HCT116 (cell line): ENCODE measurements around the gene AGER. TPM values are rescaled to one million over a fixed set of nuclear protein-coding genes. Genes with fewer than 3 reads are reported as not detected.
A peak's percentile ranks its signal among the peaks of the same experiment; 100 is the strongest.

ENCODE experiments used
- ATAC-seq: fragments of 200-7000 bp; cut with Tn5 transposase; 2 replicates; pipeline ENCODE4 v1.9.1; 2020; ENCODE audit warnings: mild to moderate bottlenecking, moderate library complexity
- BruUV-seq: library from RNA; stranded (reverse); fragments of 400-500 nt; replicated peaks from 2 replicates; lab custom pipeline; 2021; lab: Mats Ljungman, UMichigan
- CTCF ChIA-PET: fragments of 300-600 bp; sonication (Branson Sonifier 250); formaldehyde crosslinking; loops from one replicate; lab custom pipeline; 2021; ENCODE audit warnings: antibody characterized with exemption; lab: Charles Lee
- POLR2A ChIA-PET: fragments of 300-600, 350-600 bp; sonication (Branson Sonifier 250); formaldehyde crosslinking; loops from one replicate; lab custom pipeline; 2021; ENCODE audit warnings: antibody characterized with exemption; lab: Charles Lee
- RAD21 ChIA-PET, 2 experiments: fragments of 300-600 bp; sonication (Branson Sonifier 250); formaldehyde crosslinking; loops; one replicate each; lab custom pipeline; 2023; ENCODE audit warnings: low total read pairs in 2 of 2; ENCODE audit not compliant: uncharacterized antibody in 2 of 2, unreplicated experiment in 2 of 2, low non-redundant PET in 1 of 2; lab: Charles Lee
- DNase-seq: peaks from one replicate; pipeline ENCODE4 v3.0.0-alpha.2; 2010; ENCODE audit warnings: low read depth, low spot score
- H2AFZ ChIP-seq: fragments of 200-600 bp; shearing (Covaris generic), sonication (generic); 2 replicates; pipeline ENCODE4 v1.6.1; 2017; ENCODE audit warnings: low read depth, mixed run types, mixed read lengths, antibody characterized with exemption, low read length; ENCODE audit not compliant: poor library complexity, severe bottlenecking
- H3K27ac ChIP-seq: 2 replicates; pipeline ENCODE4 v1.5.1; 2012; ENCODE audit warnings: low read depth, low read length
- H3K27me3 ChIP-seq: fragments of 200-600 bp; sonication (generic); 2 replicates; pipeline ENCODE4 v1.6.1; 2016; ENCODE audit warnings: mixed run types, low read length, mixed read lengths; ENCODE audit not compliant: insufficient read depth
- H3K36me3 ChIP-seq, 2 experiments: fragments of 200-500 bp in 1 of 2; fragments of 200-600 bp in 1 of 2; sonication (Bioruptor generic) in 1 of 2; sonication (generic) in 1 of 2; 2 replicates each; pipeline versions ENCODE4 v1.5.1 to v1.6.1; 2014 to 2016; ENCODE audit warnings: low read length in 2 of 2, inconsistent platforms in 1 of 2, mixed read lengths in 1 of 2, mixed run types in 1 of 2; ENCODE audit not compliant: insufficient read depth in 2 of 2, control insufficient read depth in 1 of 2
- H3K4me1 ChIP-seq, 2 experiments: fragments of 200-600 bp in 1 of 2; sonication (generic) in 1 of 2; 2 replicates each; pipeline versions ENCODE4 v1.5.1 to v1.6.1; 2012 to 2017; ENCODE audit warnings: low read length in 2 of 2, inconsistent platforms in 1 of 2, mild to moderate bottlenecking in 1 of 2, mixed read lengths in 1 of 2, mixed run types in 1 of 2, moderate library complexity in 1 of 2; ENCODE audit not compliant: insufficient read depth in 2 of 2, control insufficient read depth in 1 of 2
- H3K4me2 ChIP-seq: fragments of 200-600 bp; sonication (generic); 2 replicates; pipeline ENCODE4 v1.6.1; 2017; ENCODE audit warnings: mixed run types, low read length, mixed read lengths
- H3K4me3 ChIP-seq, 2 experiments: fragments of 200-600 bp in 1 of 2; sonication (generic) in 1 of 2; replicated peaks in 1 of 2; 2 replicates each; pipeline ENCODE4 v1.5.1; 2011 to 2016; ENCODE audit warnings: low read length in 2 of 2, control low read depth in 1 of 2, low read depth in 1 of 2, mild to moderate bottlenecking in 1 of 2, mixed read lengths in 1 of 2, mixed run types in 1 of 2
- H3K79me2 ChIP-seq: fragments of 200-600 bp; sonication (generic); 2 replicates; pipeline ENCODE4 v1.6.1; 2017; ENCODE audit warnings: mild to moderate bottlenecking, mixed run types, low read length, moderate library complexity, mixed read lengths; ENCODE audit not compliant: insufficient read depth
- H3K9ac ChIP-seq: fragments of 200-600 bp; sonication (generic); 2 replicates; pipeline ENCODE4 v1.6.1; 2016; ENCODE audit warnings: low read length, mixed read lengths
- H3K9me2 ChIP-seq: fragments of 200-600 bp; sonication (generic), shearing (Covaris generic); 2 replicates; pipeline ENCODE4 v1.6.1; 2017; ENCODE audit warnings: mixed run types, mild to moderate bottlenecking, moderate library complexity; ENCODE audit not compliant: insufficient read depth
- H3K9me3 ChIP-seq, 2 experiments: fragments of 200-500 bp in 1 of 2; fragments of 200-600 bp in 1 of 2; sonication (Bioruptor generic) in 1 of 2; sonication (generic) in 1 of 2; 2 replicates each; pipeline ENCODE4 v1.6.1; 2014 to 2017; ENCODE audit warnings: low read length in 2 of 2, mixed read lengths in 2 of 2, inconsistent platforms in 1 of 2, low read depth in 1 of 2, mild to moderate bottlenecking in 1 of 2, mixed run types in 1 of 2, moderate library complexity in 1 of 2; ENCODE audit not compliant: control insufficient read depth in 1 of 2, insufficient read depth in 1 of 2
- H4K20me1 ChIP-seq: fragments of 200-600 bp; sonication (generic), shearing (Covaris generic); 2 replicates; pipeline ENCODE4 v1.6.1; 2017; ENCODE audit warnings: mixed run types, mild to moderate bottlenecking, moderate library complexity; ENCODE audit not compliant: insufficient read depth
- FOSL1 ChIP-seq: IDR thresholded peaks from 2 replicates; pipeline ENCODE4 v1.6.1; 2012; ENCODE audit warnings: low read depth
- POLR2A ChIP-seq: IDR thresholded peaks from 2 replicates; pipeline ENCODE4 v1.7.0; 2011; ENCODE audit warnings: borderline replicate concordance; ENCODE audit not compliant: insufficient read depth, insufficient read length; ENCODE audit errors: extremely low read depth
- POLR2AphosphoS5 ChIP-seq: IDR thresholded peaks from 2 replicates; pipeline ENCODE4 v1.6.1; 2011; ENCODE audit warnings: mild to moderate bottlenecking, low read depth, low read length, moderate library complexity
- SP1 ChIP-seq: IDR thresholded peaks from 2 replicates; pipeline ENCODE4 v1.6.1; 2012; ENCODE audit warnings: low read depth
- SRF ChIP-seq: IDR thresholded peaks from 2 replicates; pipeline ENCODE4 v1.6.1; 2012; ENCODE audit warnings: low read depth
- TCF7L2 ChIP-seq: IDR thresholded peaks from 2 replicates; pipeline ENCODE4 v1.7.0; 2011; ENCODE audit warnings: borderline replicate concordance, inconsistent platforms; ENCODE audit not compliant: insufficient read depth, insufficient read length; ENCODE audit errors: extremely low read depth
- ZBTB33 ChIP-seq: IDR thresholded peaks from 2 replicates; pipeline ENCODE4 v1.6.1; 2011; ENCODE audit warnings: mild to moderate bottlenecking, low read length, moderate library complexity; ENCODE audit not compliant: insufficient replicate concordance; ENCODE audit errors: extremely low read depth
- intact Hi-C: fragments of 100-400 bp; cut with micrococcal nuclease; formaldehyde crosslinking; loops from 2 replicates; pipeline ENCODE4 v1.10.0; 2022
- total RNA-seq: library from RNA; stranded (reverse); gene quantifications from one replicate; pipeline ENCODE4 v1.2.1, GENCODE V29; 2021; ENCODE audit not compliant: unreplicated experiment
- TF ChIP-seq, protein P1 (sequence below): IDR thresholded peaks from 2 replicates; pipeline ENCODE4 v1.6.1; 2012

The AGER gene
- total RNA-seq, 1 experiment from 2014 or later = 22.6 TPM

- Histone ChIP-seq H3K9me2 (no peaks in the 10 kb centered on the region), H3K27ac (peak within 1 kb of the TSS; percentile 76), H3K27me3 (no peaks in the 10 kb centered on the region), H3K4me1 (peaks cover 24 to 52% of the 10 kb centered on the region in 2 experiments), H4K20me1 (no peaks in the 10 kb centered on the region), H3K9me3 (no peaks in the 10 kb centered on the region), H3K9ac (peak within 1 kb of the TSS; percentile 90), H3K36me3 (peaks cover under 1 to 4% of the 10 kb centered on the region in 2 experiments; a peak in 2 of 4 replicates), H3K4me2 (peak within 1 kb of the TSS; percentile 97), H3K79me2 (peaks cover 24% of the 10 kb centered on the region), H3K4me3 (peak within 1 kb of the TSS; percentile 93 to 98), H2AFZ (no peak within 1 kb of the TSS)
- RAD21 ChIA-PET = no interaction called here
- TF ChIP-seq SRF (no peak), TCF7L2 (no peak), SP1 (no peak), POLR2AphosphoS5 (peak; percentile 88), FOSL1 (no peak), ZBTB33 (no peak), POLR2A (peak; percentile 73)
- TF ChIP-seq, protein P1, sequence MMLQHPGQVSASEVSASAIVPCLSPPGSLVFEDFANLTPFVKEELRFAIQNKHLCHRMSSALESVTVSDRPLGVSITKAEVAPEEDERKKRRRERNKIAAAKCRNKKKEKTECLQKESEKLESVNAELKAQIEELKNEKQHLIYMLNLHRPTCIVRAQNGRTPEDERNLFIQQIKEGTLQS = no peak
- POLR2A ChIA-PET = interaction anchor here (1.8 to 2.2 kb wide), 3 partner anchors 12 to 20 kb away, joined by 5 to 10 read pairs (median 6); partner anchors contain the start of genes EGFL8 and GPSM3
- ATAC-seq (peak; percentile 70), DNase-seq (peak; percentile 90)
- intact Hi-C loops = no loop called here
- CTCF ChIA-PET = interaction anchor here (0.9 kb wide), 1 partner anchor 57 kb away, joined by 4 read pairs; no protein-coding TSS in a partner anchor
- no TSS peak for BruUV-seq
Measured at GRCh38 chr6:32175711-32176475, 8.2 kb downstream of the AGER start, which contains the start of gene AGPAT1. TSS of gene AGPAT1 (minus strand) at chr6:32176084. CDS start at chr6:32171496, 4,588 bp downstream.
